IMR-90 (cell line): ENCODE results near the gene PPP3CA. TPM values are rescaled to one million over a fixed set of nuclear protein-coding genes. Genes with fewer than 3 reads are reported as not detected.
A peak's percentile ranks its signal among the peaks of the same experiment; 100 is the strongest.

ENCODE experiments used
- ATAC-seq: fragments of 200-7000 bp; cut with Tn5 transposase; 2 replicates; pipeline ENCODE4 v1.9.1; 2020; ENCODE audit warnings: low read depth, mild to moderate bottlenecking, moderate library complexity
- BruUV-seq: library from RNA; stranded (reverse); fragments of 400-500 nt; replicated peaks from 2 replicates; lab custom pipeline; 2021; lab: Mats Ljungman, UMichigan
- CTCF ChIA-PET: fragments of 300-600 bp; formaldehyde crosslinking; extraction: SDS; loops from one replicate; lab custom pipeline; 2021; ENCODE audit warnings: antibody characterized with exemption; lab: Yijun Ruan, JAX
- POLR2A ChIA-PET: fragments of 300-600 bp; sonication (Branson Sonifier 250); formaldehyde crosslinking; loops from one replicate; lab custom pipeline; 2022; ENCODE audit warnings: antibody characterized with exemption; ENCODE audit not compliant: unreplicated experiment; lab: Charles Lee
- DNase-seq: peaks from one replicate; pipeline ENCODE4 v3.0.0; 2013
- H2AFZ ChIP-seq: replicated peaks from 2 replicates; pipeline ENCODE3; 2013; ENCODE audit warnings: low read length, mild to moderate bottlenecking; ENCODE audit not compliant: poor library complexity
- H2AK5ac ChIP-seq: 2 replicates; pipeline ENCODE4 v1.6.1; 2013; ENCODE audit warnings: low read depth, low read length, inconsistent platforms
- H2AK9ac ChIP-seq: replicated peaks from 2 replicates; pipeline ENCODE3; 2013; ENCODE audit warnings: mild to moderate bottlenecking, low read depth, low read length, moderate library complexity; ENCODE audit not compliant: poor library complexity
- H2BK120ac ChIP-seq: 2 replicates; pipeline ENCODE4 v1.6.1; 2013; ENCODE audit warnings: low read depth, low read length, inconsistent platforms
- H2BK15ac ChIP-seq: 3 replicates; pipeline ENCODE4 v1.6.1; 2013; ENCODE audit warnings: low read depth, low read length, inconsistent platforms
- H2BK20ac ChIP-seq: 2 replicates; pipeline ENCODE4 v1.6.1; 2013; ENCODE audit warnings: low read depth, mild to moderate bottlenecking, inconsistent platforms, low read length, moderate library complexity
- H2BK5ac ChIP-seq: 2 replicates; pipeline ENCODE4 v1.6.1; 2013; ENCODE audit warnings: mild to moderate bottlenecking, low read depth, low read length, inconsistent platforms; ENCODE audit not compliant: poor library complexity, severe bottlenecking
- H3K14ac ChIP-seq: replicated peaks from 2 replicates; pipeline ENCODE4 v1.6.1; 2013; ENCODE audit warnings: low read depth, low read length, inconsistent platforms
- H3K18ac ChIP-seq: 2 replicates; pipeline ENCODE4 v1.6.1; 2013; ENCODE audit warnings: low read depth, low read length, control low read depth
- H3K23ac ChIP-seq: 2 replicates; pipeline ENCODE4 v1.6.1; 2013; ENCODE audit warnings: low read depth, low read length, inconsistent platforms
- H3K27ac ChIP-seq: 2 replicates; pipeline ENCODE4 v1.5.1; 2013; ENCODE audit warnings: mild to moderate bottlenecking, control low read depth, low read length; ENCODE audit not compliant: insufficient read depth
- H3K27me3 ChIP-seq: 2 replicates; pipeline ENCODE4 v1.6.1; 2013; ENCODE audit warnings: low read length; ENCODE audit not compliant: control insufficient read depth, insufficient read depth
- H3K36me3 ChIP-seq: 2 replicates; pipeline ENCODE4 v1.6.1; 2013; ENCODE audit warnings: low read length, mixed read lengths; ENCODE audit not compliant: control insufficient read depth, insufficient read depth
- H3K4ac ChIP-seq: 2 replicates; pipeline ENCODE4 v1.6.1; 2013; ENCODE audit warnings: low read depth, low read length, inconsistent platforms
- H3K4me1 ChIP-seq: 2 replicates; pipeline ENCODE4 v1.6.1; 2013; ENCODE audit warnings: low read length, mixed read lengths; ENCODE audit not compliant: control insufficient read depth, insufficient read depth
- H3K4me2 ChIP-seq: 2 replicates; pipeline ENCODE4 v1.6.1; 2013; ENCODE audit warnings: low read depth, mild to moderate bottlenecking, control low read depth, low read length, moderate library complexity
- H3K4me3 ChIP-seq: 2 replicates; pipeline ENCODE4 v1.5.1; 2013; ENCODE audit warnings: low read depth, mild to moderate bottlenecking, control low read depth, low read length, moderate library complexity; ENCODE audit not compliant: insufficient read depth
- H3K56ac ChIP-seq: 2 replicates; pipeline ENCODE4 v1.6.1; 2013; ENCODE audit warnings: low read length, inconsistent platforms; ENCODE audit not compliant: insufficient read depth; ENCODE audit errors: extremely low read depth
- H3K79me1 ChIP-seq, 2 experiments: 2 replicates each; pipeline ENCODE4 v1.6.1; 2013; ENCODE audit warnings: low read length in 2 of 2, inconsistent platforms in 1 of 2, low read depth in 1 of 2
- H3K9ac ChIP-seq: 2 replicates; pipeline ENCODE4 v1.6.1; 2013; ENCODE audit warnings: low read depth, low read length, control low read depth
- H3K9me1 ChIP-seq: 2 replicates; pipeline ENCODE4 v1.6.1; 2013; ENCODE audit warnings: low read length, inconsistent platforms; ENCODE audit not compliant: insufficient read depth
- H3K9me3 ChIP-seq: 2 replicates; pipeline ENCODE4 v1.6.1; 2013; ENCODE audit warnings: low read length; ENCODE audit not compliant: control insufficient read depth, insufficient read depth
- H4K20me1 ChIP-seq: 2 replicates; pipeline ENCODE4 v1.6.1; 2013; ENCODE audit warnings: low read length, inconsistent platforms; ENCODE audit not compliant: insufficient read depth
- H4K5ac ChIP-seq: 2 replicates; pipeline ENCODE4 v1.6.1; 2013; ENCODE audit warnings: mild to moderate bottlenecking, low read depth, low read length, control low read depth
- H4K8ac ChIP-seq, 2 experiments: 2 replicates each; pipeline ENCODE4 v1.6.1; 2013; ENCODE audit warnings: low read depth in 2 of 2, low read length in 2 of 2, control low read depth in 1 of 2, inconsistent platforms in 1 of 2
- H4K91ac ChIP-seq: 2 replicates; pipeline ENCODE4 v1.6.1; 2013; ENCODE audit warnings: low read depth, low read length, inconsistent platforms; ENCODE audit not compliant: insufficient read depth
- BHLHE40 ChIP-seq: fragments of 150-350 bp; IDR thresholded peaks from 2 replicates; pipeline ENCODE4 v1.6.1; 2016; ENCODE audit warnings: mild to moderate bottlenecking, low read depth, low read length
- CEBPB ChIP-seq: IDR thresholded peaks from 2 replicates; pipeline ENCODE4 v1.6.1; 2012; ENCODE audit warnings: low read depth, low read length, improper control_type of control experiment
- CHD1 ChIP-seq: IDR thresholded peaks from 2 replicates; pipeline ENCODE4 v1.6.1; 2012; ENCODE audit warnings: low read depth, low read length, improper control_type of control experiment
- CTCF ChIP-seq: conservative IDR thresholded peaks from 2 replicates; pipeline ENCODE4 v1.5.1; 2012; ENCODE audit warnings: mild to moderate bottlenecking, low read depth, low read length, improper control_type of control experiment
- FOS ChIP-seq: fragments of 150-350 bp; IDR thresholded peaks from 2 replicates; pipeline ENCODE4 v1.6.1; 2016; ENCODE audit warnings: low read depth, low read length
- MAFK ChIP-seq: IDR thresholded peaks from 2 replicates; pipeline ENCODE4 v1.6.1; 2012; ENCODE audit warnings: low read depth, low read length, improper control_type of control experiment
- MAZ ChIP-seq: IDR thresholded peaks from 2 replicates; pipeline ENCODE4 v1.6.1; 2012; ENCODE audit warnings: low read depth, mild to moderate bottlenecking, low read length, improper control_type of control experiment, moderate library complexity, borderline replicate concordance
- MXI1 ChIP-seq: IDR thresholded peaks from 2 replicates; pipeline ENCODE4 v1.6.1; 2012; ENCODE audit warnings: low read depth, mild to moderate bottlenecking, low read length, moderate library complexity, borderline replicate concordance
- NFE2L2 ChIP-seq: fragments of 150-350 bp; IDR thresholded peaks from 2 replicates; pipeline ENCODE4 v1.6.1; 2016; ENCODE audit warnings: low read depth, mild to moderate bottlenecking, low read length
- POLR2A ChIP-seq: IDR thresholded peaks from 2 replicates; pipeline ENCODE4 v1.6.1; 2012; ENCODE audit warnings: mild to moderate bottlenecking, low read depth, low read length
- RAD21 ChIP-seq: IDR thresholded peaks from 2 replicates; pipeline ENCODE4 v1.6.1; 2012; ENCODE audit warnings: low read length, improper control_type of control experiment
- RCOR1 ChIP-seq: IDR thresholded peaks from 2 replicates; pipeline ENCODE4 v1.6.1; 2012; ENCODE audit warnings: mild to moderate bottlenecking, low read length, improper control_type of control experiment; ENCODE audit not compliant: insufficient replicate concordance
- RFX5 ChIP-seq: IDR thresholded peaks from 2 replicates; pipeline ENCODE4 v1.8.0; 2012; ENCODE audit warnings: low read depth, mild to moderate bottlenecking, low read length, moderate library complexity
- SMC3 ChIP-seq: fragments of 150-350 bp; IDR thresholded peaks from 2 replicates; pipeline ENCODE4 v1.6.1; 2016; ENCODE audit warnings: low read depth, mild to moderate bottlenecking, antibody characterized with exemption, low read length, moderate library complexity
- USF2 ChIP-seq: fragments of 150-350 bp; IDR thresholded peaks from 2 replicates; pipeline ENCODE4 v1.6.1; 2017; ENCODE audit warnings: mild to moderate bottlenecking, antibody characterized with exemption, low read length, low read depth
- WGBS, 2 experiments: methylation state at CpG; one replicate each; pipeline versions ENCODE4 v1.1.5 to v1.1.7; 2013; ENCODE audit warnings: missing lambda C conversion rate in 2 of 2; ENCODE audit not compliant: insufficient read length in 1 of 2; ENCODE audit errors: extremely low coverage in 2 of 2; 5-methylcytosine and 5-hydroxymethylcytosine counted together
- dilution Hi-C: fragments of 300-500 bp; cut with HindIII; formaldehyde crosslinking; loops from one replicate; pipeline ENCODE4 v1.14.3; 2018; ENCODE audit warnings: low sequenced_read_pairs; ENCODE audit not compliant: unreplicated experiment
- in situ Hi-C: fragments of 300-500 bp; cut with MboI; formaldehyde crosslinking; loops from 3 replicates; pipeline ENCODE4 v1.14.3; 2019; ENCODE audit warnings: low sequenced_read_pairs, inconsistent platforms, mixed read lengths
- intact Hi-C: fragments of 100-400 bp; cut with micrococcal nuclease; formaldehyde crosslinking; loops from 2 replicates; pipeline ENCODE4 v1.10.0; 2022
- polyA plus RNA-seq, 3 experiments: library from polyadenylated mRNA; depleted of rRNA; stranded (reverse); fragments of >200 nt; gene quantifications; 2 replicates each; pipeline ENCODE4 v1.2.3, GENCODE V29; 2012; ENCODE audit warnings: low replicate concordance in 1 of 3
- total RNA-seq: library from RNA; depleted of rRNA; stranded (reverse); fragments of >200 nt; gene quantifications from 2 replicates; pipeline ENCODE4 v1.2.3, GENCODE V29; 2012
- TF ChIP-seq, protein P1 (sequence below): fragments of 150-350 bp; IDR thresholded peaks from 2 replicates; pipeline ENCODE4 v1.6.1; 2016; ENCODE audit warnings: low read depth, mild to moderate bottlenecking, low read length, moderate library complexity, borderline replicate concordance

Gene PPP3CA
- total and polyA plus RNA-seq, 2 of the 4 experiments (the other 2 are of a cell fraction): 14.5 to 48.6 TPM

DNA sequence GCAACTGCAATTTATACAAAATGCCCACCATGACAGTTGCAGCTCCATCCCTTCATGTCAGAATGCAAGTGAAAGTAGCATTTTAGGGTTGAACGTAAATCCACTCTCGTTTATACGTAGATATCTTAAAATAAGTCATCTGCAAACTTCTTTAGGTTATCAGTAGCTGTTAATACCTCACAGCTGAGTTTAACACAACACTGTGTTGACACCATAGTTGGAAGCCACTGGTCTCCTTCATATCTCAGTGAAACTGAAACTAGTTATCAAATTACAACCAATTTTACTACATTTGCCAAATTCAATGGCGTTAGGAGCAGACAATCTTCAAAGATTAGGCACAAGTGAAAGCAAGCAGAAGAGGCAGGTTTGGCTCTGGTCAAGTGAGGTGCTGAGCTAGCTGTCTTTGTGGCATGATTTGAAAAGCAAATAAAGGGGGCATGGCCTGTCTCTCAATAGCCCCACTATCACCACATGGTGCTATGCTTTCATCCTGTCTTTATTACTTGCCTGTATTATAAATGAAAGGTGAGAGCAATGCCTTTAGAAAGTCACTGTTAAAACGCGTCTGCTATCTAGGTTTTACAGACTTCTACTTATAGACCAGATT lies 12.3 kb downstream of the PPP3CA start:
- BruUV-seq: no TSS peak
- H4K5ac ChIP-seq: no peak overlapping the region
- H3K79me1 ChIP-seq: peaks cover 40 to 73% of the 10 kb centered on the region in 2 experiments
- in situ Hi-C loops: no loop called here
- intact Hi-C loops: no loop called here
- no peaks in the 10 kb centered on the region for H3K27me3 ChIP-seq
- peak; percentile 21 for DNase-seq
- H3K4me3 ChIP-seq: no peak overlapping the region
- no peaks in the 10 kb centered on the region for H3K36me3 ChIP-seq
- no peak overlapping the region for H2AK9ac ChIP-seq
- no peak overlapping the region for H3K9ac ChIP-seq
- H4K91ac ChIP-seq: no peak overlapping the region
- H2BK120ac ChIP-seq: no peak overlapping the region
- H3K9me1 ChIP-seq: no peaks in the 10 kb centered on the region; the same call in 1 of the 2 replicates
- H3K18ac ChIP-seq: no peak overlapping the region
- no peak overlapping the region for H3K27ac ChIP-seq
- H4K20me1 ChIP-seq: peaks cover 45% of the 10 kb centered on the region
- TF ChIP-seq, protein P1, sequence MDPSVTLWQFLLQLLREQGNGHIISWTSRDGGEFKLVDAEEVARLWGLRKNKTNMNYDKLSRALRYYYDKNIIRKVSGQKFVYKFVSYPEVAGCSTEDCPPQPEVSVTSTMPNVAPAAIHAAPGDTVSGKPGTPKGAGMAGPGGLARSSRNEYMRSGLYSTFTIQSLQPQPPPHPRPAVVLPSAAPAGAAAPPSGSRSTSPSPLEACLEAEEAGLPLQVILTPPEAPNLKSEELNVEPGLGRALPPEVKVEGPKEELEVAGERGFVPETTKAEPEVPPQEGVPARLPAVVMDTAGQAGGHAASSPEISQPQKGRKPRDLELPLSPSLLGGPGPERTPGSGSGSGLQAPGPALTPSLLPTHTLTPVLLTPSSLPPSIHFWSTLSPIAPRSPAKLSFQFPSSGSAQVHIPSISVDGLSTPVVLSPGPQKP: no peak
- no peak for TF ChIP-seq MXI1
- TF ChIP-seq MAFK: no peak
- no peak for TF ChIP-seq USF2
- TF ChIP-seq POLR2A: no peak
- no peak for TF ChIP-seq CEBPB
- no peak for TF ChIP-seq CTCF
- no peak for TF ChIP-seq MAZ
- TF ChIP-seq CHD1: no peak
- no peak for TF ChIP-seq RCOR1
- no peak for TF ChIP-seq FOS
- TF ChIP-seq BHLHE40: no peak
- no peak for TF ChIP-seq NFE2L2
- no peak for TF ChIP-seq SMC3
- TF ChIP-seq RAD21: no peak
- no peak for TF ChIP-seq RFX5
- WGBS, 2 experiments: no CpG with 5 or more reads among the region's 6 CpGs
- no peak overlapping the region for H2AFZ ChIP-seq
- CTCF ChIA-PET: no interaction called here
- dilution Hi-C loops: no loop called here
- H4K8ac ChIP-seq: no peak overlapping the region
- no peak for ATAC-seq
- H3K23ac ChIP-seq: no peak overlapping the region
- H3K4me1 ChIP-seq: peaks cover 5% of the 10 kb centered on the region
- no peak overlapping the region for H2BK20ac ChIP-seq
- peak overlapping the region; percentile 63; the same call in 1 of the 2 replicates for H3K4me2 ChIP-seq
- no peak overlapping the region for H3K56ac ChIP-seq
- POLR2A ChIA-PET: no interaction called here
- H3K9me3 ChIP-seq: no peaks in the 10 kb centered on the region
- H3K4ac ChIP-seq: no peak overlapping the region
- H2BK15ac ChIP-seq: no peak overlapping the region
- H2AK5ac ChIP-seq: no peak overlapping the region
- H2BK5ac ChIP-seq: no peak overlapping the region
- no peak overlapping the region for H3K14ac ChIP-seq
